ENCODE data around the gene RNF10.

DNA sequence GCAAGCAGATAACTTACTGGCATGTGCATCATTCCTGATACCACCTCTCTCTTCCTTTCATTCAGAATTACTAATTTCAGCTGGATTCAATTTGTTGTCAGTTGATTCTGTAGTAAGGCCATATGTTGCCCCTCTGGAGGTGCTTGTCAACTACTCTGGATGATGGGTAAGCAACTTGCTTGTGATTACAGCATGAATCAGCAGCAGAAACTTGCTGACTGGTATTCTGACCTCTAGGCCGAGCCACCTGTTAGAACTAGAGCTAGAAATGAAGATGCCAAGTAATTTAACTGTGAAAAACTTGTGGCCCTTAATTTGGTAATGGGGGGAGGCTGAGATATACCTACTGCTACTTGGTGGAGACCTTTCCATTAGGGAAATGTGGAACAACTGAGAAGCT, 5.1 kb downstream of the RNF10 start:
- TF ChIP-seq, protein P1, sequence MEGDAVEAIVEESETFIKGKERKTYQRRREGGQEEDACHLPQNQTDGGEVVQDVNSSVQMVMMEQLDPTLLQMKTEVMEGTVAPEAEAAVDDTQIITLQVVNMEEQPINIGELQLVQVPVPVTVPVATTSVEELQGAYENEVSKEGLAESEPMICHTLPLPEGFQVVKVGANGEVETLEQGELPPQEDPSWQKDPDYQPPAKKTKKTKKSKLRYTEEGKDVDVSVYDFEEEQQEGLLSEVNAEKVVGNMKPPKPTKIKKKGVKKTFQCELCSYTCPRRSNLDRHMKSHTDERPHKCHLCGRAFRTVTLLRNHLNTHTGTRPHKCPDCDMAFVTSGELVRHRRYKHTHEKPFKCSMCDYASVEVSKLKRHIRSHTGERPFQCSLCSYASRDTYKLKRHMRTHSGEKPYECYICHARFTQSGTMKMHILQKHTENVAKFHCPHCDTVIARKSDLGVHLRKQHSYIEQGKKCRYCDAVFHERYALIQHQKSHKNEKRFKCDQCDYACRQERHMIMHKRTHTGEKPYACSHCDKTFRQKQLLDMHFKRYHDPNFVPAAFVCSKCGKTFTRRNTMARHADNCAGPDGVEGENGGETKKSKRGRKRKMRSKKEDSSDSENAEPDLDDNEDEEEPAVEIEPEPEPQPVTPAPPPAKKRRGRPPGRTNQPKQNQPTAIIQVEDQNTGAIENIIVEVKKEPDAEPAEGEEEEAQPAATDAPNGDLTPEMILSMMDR (conservative IDR thresholded peaks at IDR 0.05; ENCODE audit: low read depth, low read length): no peak
- no peak for TF ChIP-seq EZH2 (IDR thresholded peaks at IDR 0.05; ENCODE audit: low read length, unreplicated experiment)
